H1 (cell line): ENCODE results near the gene CEL. TPM values are rescaled to one million over a fixed set of nuclear protein-coding genes. Genes with fewer than 3 reads are reported as not detected.

Source experiments
- CTCF ChIA-PET: fragments of 300-600 bp; sonication (Branson Sonifier 250); formaldehyde crosslinking; loops from one replicate; lab custom pipeline; 2021; ENCODE audit not compliant: partially characterized antibody; lab: Charles Lee
- POLR2A ChIA-PET: fragments of 300-600 bp; sonication (Branson Sonifier 250); formaldehyde crosslinking; loops from one replicate; lab custom pipeline; 2021; ENCODE audit warnings: inconsistent platforms; ENCODE audit not compliant: partially characterized antibody; lab: Charles Lee
- DNase-seq, 2 experiments: peaks; one replicate each; pipeline versions ENCODE4 v3.0.0 to v3.0.0-alpha.2; 2010 to 2022; ENCODE audit warnings: low spot score in 2 of 2, low read depth in 1 of 2, mixed read lengths in 1 of 2
- FAIRE-seq: peaks from 2 replicates; lab custom pipeline; 2011; peaks lifted over from hg19 to GRCh38; lab: Jason Lieb, UNC
- H2AFZ ChIP-seq: 2 replicates; pipeline ENCODE4 v1.8.1; 2012; ENCODE audit warnings: low read length, inconsistent platforms
- H2AK5ac ChIP-seq: 2 replicates; pipeline ENCODE4 v1.6.1; 2013; ENCODE audit warnings: low read depth, low read length
- H2BK120ac ChIP-seq: replicated peaks from 2 replicates; pipeline ENCODE3; 2013; ENCODE audit warnings: low read depth, low read length, inconsistent platforms
- H2BK12ac ChIP-seq: 2 replicates; pipeline ENCODE4 v1.6.1; 2013; ENCODE audit warnings: low read depth, low read length
- H2BK15ac ChIP-seq: 2 replicates; pipeline ENCODE4 v1.6.1; 2013; ENCODE audit warnings: low read length
- H2BK20ac ChIP-seq: 2 replicates; pipeline ENCODE4 v1.6.1; 2013; ENCODE audit warnings: low read length
- H2BK5ac ChIP-seq: 2 replicates; pipeline ENCODE4 v1.6.1; 2013; ENCODE audit warnings: low read depth, low read length
- H3K14ac ChIP-seq: 2 replicates; pipeline ENCODE4 v1.6.1; 2013; ENCODE audit warnings: inconsistent platforms; ENCODE audit not compliant: insufficient read length
- H3K18ac ChIP-seq: 2 replicates; pipeline ENCODE4 v1.6.1; 2013; ENCODE audit warnings: low read length; ENCODE audit errors: extremely low read depth
- H3K23ac ChIP-seq: 2 replicates; pipeline ENCODE4 v1.6.1; 2013; ENCODE audit warnings: inconsistent platforms; ENCODE audit not compliant: insufficient read length
- H3K23me2 ChIP-seq: 2 replicates; pipeline ENCODE4 v1.6.1; 2013; ENCODE audit warnings: low read depth, low read length
- H3K27ac ChIP-seq: 2 replicates; pipeline ENCODE4 v1.6.1; 2011; ENCODE audit warnings: low read depth, low read length, inconsistent platforms
- H3K27me3 ChIP-seq, 4 experiments: replicated peaks in 1 of 4; 1 replicate in 1 of 4; 2 replicates in 3 of 4; pipeline versions ENCODE4 v1.6.1 to v1.8.1; 2011 to 2013; ENCODE audit warnings: low read length in 3 of 4, mild to moderate bottlenecking in 3 of 4, inconsistent platforms in 2 of 4, mixed read lengths in 2 of 4, moderate library complexity in 1 of 4; ENCODE audit not compliant: control insufficient read depth in 3 of 4, insufficient read depth in 3 of 4; ENCODE audit errors: extremely low read depth in 1 of 4
- H3K36me3 ChIP-seq, 4 experiments: 2 replicates each; pipeline versions ENCODE4 v1.6.1 to v1.8.1; 2011 to 2013; ENCODE audit warnings: mild to moderate bottlenecking in 4 of 4, low read length in 3 of 4, moderate library complexity in 2 of 4, control low read depth in 1 of 4, inconsistent platforms in 1 of 4; ENCODE audit not compliant: insufficient read depth in 4 of 4, control insufficient read depth in 2 of 4
- H3K4ac ChIP-seq: replicated peaks from 2 replicates; pipeline ENCODE3; 2013; ENCODE audit warnings: low read length, low read depth, mixed read lengths, inconsistent platforms; ENCODE audit not compliant: insufficient read length
- H3K4me1 ChIP-seq, 4 experiments: replicated peaks in 1 of 4; 1 replicate in 1 of 4; 2 replicates in 3 of 4; pipeline versions ENCODE4 v1.6.1 to v1.8.1; 2011 to 2013; ENCODE audit warnings: low read length in 3 of 4, inconsistent platforms in 2 of 4, mixed read lengths in 1 of 4; ENCODE audit not compliant: insufficient read depth in 4 of 4, control insufficient read depth in 3 of 4
- H3K4me2 ChIP-seq, 2 experiments: 2 replicates each; pipeline versions ENCODE4 v1.6.1 to v1.8.1; 2011 to 2013; ENCODE audit warnings: low read depth in 2 of 2, low read length in 2 of 2, control low read depth in 1 of 2, inconsistent platforms in 1 of 2, mild to moderate bottlenecking in 1 of 2; ENCODE audit not compliant: insufficient read depth in 1 of 2
- H3K4me3 ChIP-seq, 4 experiments: fragments of 200-600, 300-600 bp in 1 of 4; sonication (generic), shearing (Covaris generic), sonication (Bioruptor Twin) in 1 of 4; 2 replicates each; pipeline versions ENCODE4 v1.5.1 to v1.8.1; 2011 to 2016; ENCODE audit warnings: low read length in 4 of 4, low read depth in 3 of 4, control low read depth in 2 of 4, inconsistent platforms in 2 of 4, mild to moderate bottlenecking in 2 of 4, mixed read lengths in 1 of 4, moderate library complexity in 1 of 4; ENCODE audit not compliant: insufficient read depth in 2 of 4; ENCODE audit errors: extremely low read depth in 1 of 4
- H3K56ac ChIP-seq: replicated peaks from 2 replicates; pipeline ENCODE3; 2013; ENCODE audit warnings: low read depth, mild to moderate bottlenecking, mixed read lengths, low read length, inconsistent platforms; ENCODE audit not compliant: insufficient read length
- H3K79me1 ChIP-seq: 2 replicates; pipeline ENCODE4 v1.6.1; 2013; ENCODE audit warnings: low read depth, low read length, control low read depth
- H3K79me2 ChIP-seq, 2 experiments: 2 replicates each; pipeline versions ENCODE4 v1.6.1 to v1.8.1; 2012 to 2013; ENCODE audit warnings: low read length in 2 of 2, mild to moderate bottlenecking in 2 of 2, inconsistent platforms in 1 of 2; ENCODE audit not compliant: insufficient read depth in 2 of 2, control insufficient read depth in 1 of 2
- H3K9ac ChIP-seq, 4 experiments: replicated peaks in 1 of 4; 1 replicate in 1 of 4; 2 replicates in 3 of 4; pipeline versions ENCODE4 v1.6.1 to v1.8.1; 2011 to 2013; ENCODE audit warnings: low read depth in 3 of 4, low read length in 3 of 4, control low read depth in 2 of 4, mild to moderate bottlenecking in 2 of 4, moderate library complexity in 2 of 4, inconsistent platforms in 1 of 4; ENCODE audit errors: extremely low read depth in 1 of 4
- H3K9me3 ChIP-seq, 2 experiments: 2 replicates each; pipeline versions ENCODE4 v1.6.1 to v1.8.1; 2012 to 2013; ENCODE audit warnings: mild to moderate bottlenecking in 2 of 2, moderate library complexity in 2 of 2, control low read depth in 1 of 2, inconsistent platforms in 1 of 2, low read depth in 1 of 2, low read length in 1 of 2, mixed read lengths in 1 of 2; ENCODE audit not compliant: insufficient read depth in 2 of 2
- H4K20me1 ChIP-seq, 2 experiments: replicated peaks in 1 of 2; 2 replicates each; pipeline versions ENCODE3 to v1.8.1; 2011 to 2013; ENCODE audit warnings: inconsistent platforms in 2 of 2, low read length in 2 of 2, mild to moderate bottlenecking in 1 of 2; ENCODE audit not compliant: insufficient read depth in 2 of 2, control insufficient read depth in 1 of 2
- H4K5ac ChIP-seq: 2 replicates; pipeline ENCODE4 v1.6.1; 2013; ENCODE audit warnings: low read length, low read depth, mixed read lengths, inconsistent platforms; ENCODE audit not compliant: insufficient read length
- H4K8ac ChIP-seq: 2 replicates; pipeline ENCODE4 v1.8.0; 2013; ENCODE audit warnings: mild to moderate bottlenecking, moderate library complexity, low read length, inconsistent platforms; ENCODE audit not compliant: insufficient read depth; ENCODE audit errors: extremely low read depth
- H4K91ac ChIP-seq: replicated peaks from 2 replicates; pipeline ENCODE3; 2013; ENCODE audit warnings: low read length, mixed read lengths, inconsistent platforms; ENCODE audit not compliant: insufficient read length
- GABPA ChIP-seq: IDR thresholded peaks from 2 replicates; pipeline ENCODE4 v1.6.1; 2011; ENCODE audit warnings: mild to moderate bottlenecking, low read length, moderate library complexity, borderline replicate concordance; ENCODE audit not compliant: insufficient read depth
- HDAC6 ChIP-seq: IDR thresholded peaks from one replicate; pipeline ENCODE4 v1.7.1; 2012; ENCODE audit warnings: low read depth, mild to moderate bottlenecking, inconsistent platforms, low read length, moderate library complexity
- TBP ChIP-seq: IDR thresholded peaks from 2 replicates; pipeline ENCODE4 v1.6.1; 2011; ENCODE audit warnings: low read depth, low read length, improper control_type of control experiment
- WGBS, 2 experiments: shearing (Covaris generic) in 1 of 2; methylation state at CpG; one replicate each; pipeline versions ENCODE4 v1.1.6 to v1.1.7; 2013 to 2015; ENCODE audit warnings: low lambda C conversion rate in 2 of 2, mixed read lengths in 2 of 2, inconsistent platforms in 1 of 2, low coverage in 1 of 2, missing lambda C conversion rate in 1 of 2; ENCODE audit not compliant: insufficient replicate concordance in 2 of 2, insufficient coverage in 1 of 2, insufficient read length in 1 of 2; ENCODE audit errors: extremely low coverage in 1 of 2, missing lambda C conversion rate in 1 of 2; 5-methylcytosine and 5-hydroxymethylcytosine counted together
- polyA plus RNA-seq, 7 experiments: library from polyadenylated mRNA; depleted of rRNA in 3 of 7; stranded (reverse) in 5 of 7; unstranded in 2 of 7; fragments of >200 nt in 5 of 7; fragments of 200-250 nt in 2 of 7; gene quantifications; 1 replicate in 5 of 7; 2 replicates in 1 of 7; 4 replicates in 1 of 7; pipeline versions ENCODE4 v1.2.1 to v1.2.3, GENCODE V29; 2011 to 2013; ENCODE audit warnings: missing spikeins in 2 of 7, mixed read lengths in 2 of 7
- total RNA-seq: library from RNA; stranded (reverse); fragmentation: NEBNext Ultra II Directional; extraction: Animal tissue kit (Norgen Biotek cat#: 25700); gene quantifications from 2 replicates; pipeline ENCODE4 v1.2.1, GENCODE V29; 2021

Gene CEL
- total and polyA plus RNA-seq, 2 of the 8 experiments (the other 6 are each of a cell fraction or from before 2014, with no cell fraction given), result 1.8 to 3.4 TPM

- ChIA-PET CTCF (interaction anchor here (1.0 to 19.3 kb wide), 27 partner anchors 8 to 456 kb away, joined by 3 to 337 read pairs (median 6); partner anchors contain the start of gene RALGDS), POLR2A (interaction anchor here (1.8 kb wide), 1 partner anchor 45 kb away, joined by 7 read pairs; no protein-coding TSS in a partner anchor)
- 87% methylated on average over 21 of the region's 21 CpGs; no CpG with 5 or more reads in 1 of the 2 experiments for WGBS, 2 experiments
- no peak overlapping the region for H3K23ac ChIP-seq
- H3K27me3 ChIP-seq, result no peaks in the 10 kb centered on the region
- peaks cover 2 to 11% of the 10 kb centered on the region in 2 experiments for H4K20me1 ChIP-seq
- no peak overlapping the region for H2BK120ac ChIP-seq
- H4K8ac ChIP-seq, result no peak overlapping the region
- no peak overlapping the region for H3K9ac ChIP-seq
- H3K56ac ChIP-seq, result no peak overlapping the region
- H3K14ac ChIP-seq, result no peak overlapping the region
- no peak overlapping the region for H3K18ac ChIP-seq
- no peak overlapping the region for H4K5ac ChIP-seq
- H3K79me2 ChIP-seq, result no peaks in the 10 kb centered on the region
- H3K27ac ChIP-seq, result no peak overlapping the region
- peaks cover 0 to 22% (median 8%) of the 10 kb centered on the region in 4 experiments; a peak in 6 of 8 replicates for H3K36me3 ChIP-seq
- H3K4me1 ChIP-seq, result peaks cover 0 to 8% (median 3%) of the 10 kb centered on the region in 4 experiments; a peak in 3 of 7 replicates
- no peaks in the 10 kb centered on the region for H3K79me1 ChIP-seq
- H3K23me2 ChIP-seq, result no peaks in the 10 kb centered on the region
- H3K4me3 ChIP-seq, result no peak overlapping the region
- H2AFZ ChIP-seq, result no peak overlapping the region
- no peak overlapping the region for H2BK15ac ChIP-seq
- H3K9me3 ChIP-seq, result peaks cover 0 to 8% of the 10 kb centered on the region in 2 experiments; a peak in 1 of 4 replicates
- H3K4ac ChIP-seq, result no peak overlapping the region
- no peak overlapping the region for H4K91ac ChIP-seq
- H2BK12ac ChIP-seq, result no peak overlapping the region
- no peak for DNase-seq
- no peak overlapping the region for H3K4me2 ChIP-seq
- H2BK20ac ChIP-seq, result no peak overlapping the region
- FAIRE-seq, result no peak
- H2BK5ac ChIP-seq, result no peak overlapping the region
- no peak overlapping the region for H2AK5ac ChIP-seq
- no peak for TF ChIP-seq HDAC6
- no peak for TF ChIP-seq TBP
- TF ChIP-seq GABPA, result no peak
These were observed 40.6 kb downstream of the CEL start for GRCh38 chr9:133102190-133103021.
